ENCODE results near the gene IFNGR2.
"Not testable (repeated sequence)": the region's sequence is repeated elsewhere in the genome, so short reads cannot be mapped to it uniquely, and the experiment has no call there.

The IFNGR2 gene, protein sequence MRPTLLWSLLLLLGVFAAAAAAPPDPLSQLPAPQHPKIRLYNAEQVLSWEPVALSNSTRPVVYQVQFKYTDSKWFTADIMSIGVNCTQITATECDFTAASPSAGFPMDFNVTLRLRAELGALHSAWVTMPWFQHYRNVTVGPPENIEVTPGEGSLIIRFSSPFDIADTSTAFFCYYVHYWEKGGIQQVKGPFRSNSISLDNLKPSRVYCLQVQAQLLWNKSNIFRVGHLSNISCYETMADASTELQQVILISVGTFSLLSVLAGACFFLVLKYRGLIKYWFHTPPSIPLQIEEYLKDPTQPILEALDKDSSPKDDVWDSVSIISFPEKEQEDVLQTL

DNA sequence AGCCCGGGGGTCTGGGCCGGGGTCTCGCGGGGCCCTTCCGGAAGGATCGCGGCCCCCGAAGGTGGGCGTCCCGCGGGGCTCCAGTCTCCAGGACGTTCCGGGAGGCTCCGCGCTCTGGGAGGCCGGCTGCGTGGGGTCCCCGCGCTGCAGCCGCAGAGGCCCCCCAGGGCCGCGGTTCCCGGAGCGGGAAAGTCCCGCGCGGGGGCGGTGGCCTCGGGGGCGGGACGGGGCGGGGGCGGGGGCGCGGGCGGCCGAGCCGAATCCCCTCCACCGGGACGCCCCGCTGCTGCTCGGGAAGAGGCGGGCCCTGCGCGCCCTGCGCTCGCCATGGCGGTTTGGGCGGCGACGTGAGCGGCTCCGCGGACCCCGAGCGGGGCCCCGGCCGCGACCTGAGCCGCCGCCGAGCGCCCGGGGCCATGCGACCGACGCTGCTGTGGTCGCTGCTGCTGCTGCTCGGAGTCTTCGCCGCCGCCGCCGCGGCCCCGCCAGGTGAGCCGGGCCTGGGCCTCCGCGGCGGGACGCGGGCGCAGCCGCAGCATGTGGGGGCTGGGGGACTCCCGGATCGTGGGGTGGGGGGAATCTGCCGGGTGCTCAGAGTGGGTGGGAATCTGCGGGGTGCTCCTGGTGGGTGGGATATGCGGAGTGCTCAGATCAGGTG lies at the start of gene IFNGR2:
TSS of gene IFNGR2 (plus strand) at position 286 of the 658 bp plus-strand sequence. CDS start at position 417, 131 bp downstream.
- Histone ChIP-seq H3K4me1 (ENCODE audit: control insufficient read depth in 5 of 5, insufficient read depth in 5 of 5, low read length in 5 of 5) (peaks cover 6 to 54% (median 48%) of the 10 kb centered on the region in 5 donors), H3K27ac (ENCODE audit: low read depth, low read length) (peak within 1 kb of the TSS; percentile 100), H3K9ac (ENCODE audit: low read length in 5 of 5) (peak within 1 kb of the TSS; percentile 94 to 100 (median 100)), H3K27me3 (ENCODE audit: control insufficient read depth in 5 of 5, insufficient read depth in 4 of 5, low read length in 5 of 5) (no peaks in the 10 kb centered on the region), H3K9me3 (ENCODE audit: control insufficient read depth in 5 of 5, low read length in 5 of 5) (no peaks in the 10 kb centered on the region), H3K36me3 (ENCODE audit: control insufficient read depth in 5 of 5, insufficient read depth in 5 of 5, low read length in 5 of 5) (peaks cover 0 to 6% (median 0%) of the 10 kb centered on the region in 5 donors), H3K4me3 (ENCODE audit: low read depth in 1 of 5, low read length in 5 of 5) (peak within 1 kb of the TSS; percentile 80 to 99 (median 93))

DNA sequence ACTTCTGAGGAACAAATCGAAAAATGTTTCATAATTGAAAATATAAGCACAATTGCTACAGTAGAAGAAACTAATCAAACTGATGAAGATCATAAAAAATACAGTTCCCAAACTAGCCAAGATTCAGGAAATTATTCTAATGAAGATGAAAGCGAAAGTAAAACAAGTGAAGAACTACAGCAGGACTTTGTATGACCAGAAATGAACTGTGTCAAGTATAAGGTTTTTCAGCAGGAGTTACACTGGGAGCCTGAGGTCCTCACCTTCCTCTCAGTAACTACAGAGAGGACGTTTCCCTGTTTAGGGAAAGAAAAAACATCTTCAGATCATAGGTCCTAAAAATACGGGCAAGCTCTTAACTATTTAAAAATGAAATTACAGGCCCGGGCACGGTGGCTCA lies 47.9 kb upstream of the IFNGR2 start:
- H3K9me3 ChIP-seq (ENCODE audit: control insufficient read depth in 5 of 5, low read length in 5 of 5) = no peaks in the 10 kb centered on the region
- no peaks in the 10 kb centered on the region for H3K27me3 ChIP-seq (ENCODE audit: control insufficient read depth in 5 of 5, insufficient read depth in 4 of 5, low read length in 5 of 5)
- H3K4me3 ChIP-seq (ENCODE audit: low read depth in 1 of 5, low read length in 5 of 5) = no peak overlapping the region
- H3K36me3 ChIP-seq (ENCODE audit: control insufficient read depth in 5 of 5, insufficient read depth in 5 of 5, low read length in 5 of 5) = peaks cover 20 to 47% (median 31%) of the 10 kb centered on the region in 5 donors
- peaks cover 0 to 2% (median 0%) of the 10 kb centered on the region in 5 donors for H3K4me1 ChIP-seq (ENCODE audit: control insufficient read depth in 5 of 5, insufficient read depth in 5 of 5, low read length in 5 of 5)
- H3K9ac ChIP-seq (ENCODE audit: low read length in 5 of 5) = no peak overlapping the region
- peak overlapping the region; percentile 40 for H3K27ac ChIP-seq (ENCODE audit: low read depth, low read length)

DNA sequence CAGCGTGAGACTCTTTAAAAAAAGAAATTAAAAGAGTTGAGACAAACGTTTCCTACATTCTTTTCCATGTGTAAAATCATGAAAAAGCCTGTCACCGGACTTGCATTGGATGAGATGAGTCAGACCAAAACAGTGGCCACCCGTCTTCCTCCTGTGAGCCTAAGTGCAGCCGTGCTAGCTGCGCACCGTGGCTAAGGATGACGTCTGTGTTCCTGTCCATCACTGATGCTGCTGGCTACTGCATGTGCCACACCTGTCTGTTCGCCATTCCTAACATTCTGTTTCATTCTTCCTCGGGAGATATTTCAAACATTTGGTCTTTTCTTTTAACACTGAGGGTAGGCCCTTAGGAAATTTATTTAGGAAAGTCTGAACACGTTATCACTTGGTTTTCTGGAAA lies 47.2 kb upstream of the IFNGR2 start:
- Histone ChIP-seq H3K4me1 (ENCODE audit: control insufficient read depth in 5 of 5, insufficient read depth in 5 of 5, low read length in 5 of 5) (peaks cover 4 to 7% (median 6%) of the 10 kb centered on the region in 5 donors), H3K9me3 (ENCODE audit: control insufficient read depth in 5 of 5, low read length in 5 of 5) (no peaks in the 10 kb centered on the region), H3K27ac (ENCODE audit: low read depth, low read length) (no peak overlapping the region), H3K4me3 (ENCODE audit: low read depth in 1 of 5, low read length in 5 of 5) (no peak overlapping the region), H3K36me3 (ENCODE audit: control insufficient read depth in 5 of 5, insufficient read depth in 5 of 5, low read length in 5 of 5) (peaks cover 20 to 44% (median 31%) of the 10 kb centered on the region in 5 donors), H3K27me3 (ENCODE audit: control insufficient read depth in 5 of 5, insufficient read depth in 4 of 5, low read length in 5 of 5) (no peaks in the 10 kb centered on the region), H3K9ac (ENCODE audit: low read length in 5 of 5) (no peak overlapping the region)

DNA sequence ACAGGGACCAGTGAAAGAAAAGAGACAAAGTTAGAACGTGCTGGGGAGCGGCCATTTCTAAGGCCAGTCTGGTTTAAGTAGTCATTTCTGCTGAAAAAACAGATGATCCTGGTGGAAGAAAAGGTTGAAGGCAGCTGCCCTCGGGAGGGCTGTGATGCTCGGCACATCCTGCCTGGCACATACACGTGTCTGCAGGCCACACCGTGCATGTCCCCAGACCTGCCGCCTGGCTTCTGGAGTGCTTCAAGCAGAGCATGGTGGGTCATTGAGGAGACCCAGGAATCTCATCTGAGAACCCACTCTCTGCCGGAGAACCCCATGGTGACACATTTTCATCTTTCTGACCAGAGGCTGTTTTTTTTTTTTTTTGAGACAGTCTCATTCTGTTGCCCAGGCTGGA lies 46.0 kb upstream of the IFNGR2 start:
- Histone ChIP-seq H3K4me1 (ENCODE audit: control insufficient read depth in 5 of 5, insufficient read depth in 5 of 5, low read length in 5 of 5) (peaks cover 7 to 18% (median 17%) of the 10 kb centered on the region in 5 donors), H3K4me3 (ENCODE audit: low read depth in 1 of 5, low read length in 5 of 5) (no peak overlapping the region), H3K36me3 (ENCODE audit: control insufficient read depth in 5 of 5, insufficient read depth in 5 of 5, low read length in 5 of 5) (peaks cover 20 to 33% (median 23%) of the 10 kb centered on the region in 5 donors), H3K27me3 (ENCODE audit: control insufficient read depth in 5 of 5, insufficient read depth in 4 of 5, low read length in 5 of 5) (no peaks in the 10 kb centered on the region), H3K9ac (ENCODE audit: low read length in 5 of 5) (no peak overlapping the region), H3K9me3 (ENCODE audit: control insufficient read depth in 5 of 5, low read length in 5 of 5) (no peaks in the 10 kb centered on the region), H3K27ac (ENCODE audit: low read depth, low read length) (peak overlapping the region; percentile 23)

DNA sequence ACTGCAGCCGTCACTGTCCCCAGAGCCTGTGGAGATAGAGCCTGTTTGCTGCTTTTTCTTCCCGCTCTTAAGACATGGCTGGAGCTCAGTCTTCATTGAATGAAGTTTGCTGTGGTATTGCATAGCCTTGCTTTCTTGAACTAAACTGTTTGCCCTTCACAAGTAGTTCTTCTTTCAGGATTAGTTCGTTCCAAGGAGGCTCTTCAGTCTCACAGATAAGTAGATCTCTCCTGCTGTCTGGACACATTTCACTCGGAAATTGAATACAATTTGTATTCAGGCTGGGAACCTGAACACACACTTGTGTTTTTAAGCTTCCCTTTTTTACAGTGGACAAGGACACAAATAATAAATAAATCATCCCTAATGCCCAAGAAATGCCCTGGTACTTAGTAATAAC lies 43.8 kb upstream of the IFNGR2 start:
- no peak overlapping the region for H3K9ac ChIP-seq (ENCODE audit: low read length in 5 of 5)
- peaks cover 7 to 20% (median 19%) of the 10 kb centered on the region in 5 donors for H3K4me1 ChIP-seq (ENCODE audit: control insufficient read depth in 5 of 5, insufficient read depth in 5 of 5, low read length in 5 of 5)
- peaks cover 16 to 28% (median 20%) of the 10 kb centered on the region in 5 donors for H3K36me3 ChIP-seq (ENCODE audit: control insufficient read depth in 5 of 5, insufficient read depth in 5 of 5, low read length in 5 of 5)
- no peak overlapping the region for H3K4me3 ChIP-seq (ENCODE audit: low read depth in 1 of 5, low read length in 5 of 5)
- H3K27ac ChIP-seq (ENCODE audit: low read depth, low read length) = no peak overlapping the region
- H3K9me3 ChIP-seq (ENCODE audit: control insufficient read depth in 5 of 5, low read length in 5 of 5) = no peaks in the 10 kb centered on the region
- H3K27me3 ChIP-seq (ENCODE audit: control insufficient read depth in 5 of 5, insufficient read depth in 4 of 5, low read length in 5 of 5) = no peaks in the 10 kb centered on the region

DNA sequence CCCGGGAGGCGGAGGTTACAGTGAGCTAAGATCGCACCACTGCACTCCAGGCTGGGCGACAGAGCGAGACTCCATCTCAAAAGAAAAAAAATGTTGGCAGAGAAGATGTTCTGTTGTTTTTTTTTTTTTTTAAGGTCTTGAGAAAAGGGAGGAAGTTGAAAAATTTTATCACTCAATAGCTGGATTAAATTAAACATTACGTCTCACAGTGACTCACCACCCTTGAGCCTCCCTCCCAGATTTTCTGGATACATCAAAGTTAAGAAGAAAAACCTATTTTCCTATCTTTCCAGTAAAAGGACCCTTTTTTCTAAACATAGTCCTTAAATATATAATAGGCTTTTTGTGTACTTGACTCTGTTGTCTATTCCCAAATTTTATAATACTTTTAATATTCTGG lies 42.9 kb upstream of the IFNGR2 start:
- Histone ChIP-seq H3K27me3 (ENCODE audit: control insufficient read depth in 5 of 5, insufficient read depth in 4 of 5, low read length in 5 of 5) (no peaks in the 10 kb centered on the region), H3K4me3 (ENCODE audit: low read depth in 1 of 5, low read length in 5 of 5) (no peak overlapping the region), H3K4me1 (ENCODE audit: control insufficient read depth in 5 of 5, insufficient read depth in 5 of 5, low read length in 5 of 5) (peaks cover 7 to 20% (median 19%) of the 10 kb centered on the region in 5 donors), H3K9me3 (ENCODE audit: control insufficient read depth in 5 of 5, low read length in 5 of 5) (no peaks in the 10 kb centered on the region), H3K27ac (ENCODE audit: low read depth, low read length) (peak overlapping the region; percentile 19), H3K36me3 (ENCODE audit: control insufficient read depth in 5 of 5, insufficient read depth in 5 of 5, low read length in 5 of 5) (peaks cover 11 to 25% (median 17%) of the 10 kb centered on the region in 5 donors), H3K9ac (ENCODE audit: low read length in 5 of 5) (no peak overlapping the region)

DNA sequence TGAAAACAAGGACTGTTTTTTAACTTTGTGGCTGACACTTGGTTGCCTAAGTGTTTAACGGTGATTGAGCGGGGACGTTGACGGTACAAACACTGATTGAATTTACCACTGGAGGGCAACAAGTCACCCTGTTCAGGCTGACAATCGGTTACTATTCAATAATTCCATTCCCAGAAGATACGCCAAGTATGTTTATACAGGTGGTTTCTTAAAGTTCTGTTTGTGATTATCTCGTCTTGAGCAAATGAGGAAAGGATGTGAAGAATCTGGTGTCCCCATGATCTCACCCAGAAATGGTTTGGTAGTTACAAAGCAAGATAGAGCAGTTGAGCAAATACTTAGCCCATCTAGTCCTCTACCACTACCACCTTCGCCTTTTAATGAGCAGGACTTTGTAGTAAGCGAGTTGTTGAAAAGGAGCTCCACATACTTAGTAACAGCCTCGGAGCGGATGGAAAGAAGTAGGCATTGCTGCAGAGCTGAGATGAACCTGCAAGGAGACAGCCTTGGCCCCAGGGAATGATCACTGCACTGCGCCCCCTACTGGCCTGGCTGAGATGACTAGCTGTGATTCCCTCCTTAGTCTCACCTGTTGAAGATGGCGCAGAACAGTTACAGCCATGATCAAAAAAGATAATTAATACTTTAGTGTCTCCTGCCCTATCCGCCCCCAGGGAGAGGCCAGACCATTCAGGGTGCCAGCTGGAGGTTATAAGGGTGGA lies 42.2 kb upstream of the IFNGR2 start:
- Histone ChIP-seq H3K4me3 (ENCODE audit: low read depth in 1 of 5, low read length in 5 of 5) (peak overlapping the region in 4 of 5 donors; percentile 39 to 48 (median 44)), H3K27me3 (ENCODE audit: control insufficient read depth in 5 of 5, insufficient read depth in 4 of 5, low read length in 5 of 5) (no peaks in the 10 kb centered on the region), H3K4me1 (ENCODE audit: control insufficient read depth in 5 of 5, insufficient read depth in 5 of 5, low read length in 5 of 5) (peaks cover 7 to 20% (median 19%) of the 10 kb centered on the region in 5 donors), H3K9me3 (ENCODE audit: control insufficient read depth in 5 of 5, low read length in 5 of 5) (peaks cover 0 to 2% (median 0%) of the 10 kb centered on the region in 5 donors), H3K9ac (ENCODE audit: low read length in 5 of 5) (peak overlapping the region in 1 of 5 donors; percentile 24), H3K27ac (ENCODE audit: low read depth, low read length) (peak overlapping the region; percentile 19), H3K36me3 (ENCODE audit: control insufficient read depth in 5 of 5, insufficient read depth in 5 of 5, low read length in 5 of 5) (peaks cover 9 to 18% (median 12%) of the 10 kb centered on the region in 5 donors)

DNA sequence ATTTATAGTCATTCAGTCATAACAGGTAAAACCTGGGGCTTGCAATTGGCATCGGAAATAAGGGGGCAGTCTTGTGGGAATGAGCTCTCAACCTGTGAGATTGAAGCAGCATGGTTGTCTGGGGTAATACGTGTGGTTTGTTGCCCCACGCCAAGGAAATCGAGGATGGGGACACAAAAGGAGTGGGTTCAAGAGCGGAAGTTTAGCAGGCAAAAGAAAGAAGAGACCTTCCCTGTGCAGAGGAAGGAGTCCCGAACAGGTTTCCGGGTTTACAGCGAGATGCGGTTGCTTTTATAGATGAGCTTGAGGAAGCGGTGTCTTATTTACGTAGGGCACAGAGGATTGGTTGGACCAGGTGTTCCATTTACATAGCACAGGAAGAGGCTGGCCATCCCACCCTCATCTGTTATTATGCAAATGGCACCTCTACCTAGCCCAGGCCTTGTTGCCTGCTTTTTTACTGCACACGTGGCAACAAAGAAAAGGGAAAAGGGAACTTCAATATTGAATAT lies 41.1 kb upstream of the IFNGR2 start:
- Histone ChIP-seq H3K4me1 (ENCODE audit: control insufficient read depth in 5 of 5, insufficient read depth in 5 of 5, low read length in 5 of 5) (peaks cover 5 to 20% (median 19%) of the 10 kb centered on the region in 5 donors), H3K27ac (ENCODE audit: low read depth, low read length) (no peak overlapping the region), H3K36me3 (ENCODE audit: control insufficient read depth in 5 of 5, insufficient read depth in 5 of 5, low read length in 5 of 5) (peaks cover 3 to 7% (median 4%) of the 10 kb centered on the region in 5 donors), H3K4me3 (ENCODE audit: low read depth in 1 of 5, low read length in 5 of 5) (peak overlapping the region in 4 of 5 donors; percentile 32 to 48 (median 42)), H3K9me3 (ENCODE audit: control insufficient read depth in 5 of 5, low read length in 5 of 5) (peaks cover 2 to 6% (median 5%) of the 10 kb centered on the region in 5 donors), H3K9ac (ENCODE audit: low read length in 5 of 5) (peak overlapping the region in 1 of 5 donors; percentile 8), H3K27me3 (ENCODE audit: control insufficient read depth in 5 of 5, insufficient read depth in 4 of 5, low read length in 5 of 5) (no peaks in the 10 kb centered on the region)

DNA sequence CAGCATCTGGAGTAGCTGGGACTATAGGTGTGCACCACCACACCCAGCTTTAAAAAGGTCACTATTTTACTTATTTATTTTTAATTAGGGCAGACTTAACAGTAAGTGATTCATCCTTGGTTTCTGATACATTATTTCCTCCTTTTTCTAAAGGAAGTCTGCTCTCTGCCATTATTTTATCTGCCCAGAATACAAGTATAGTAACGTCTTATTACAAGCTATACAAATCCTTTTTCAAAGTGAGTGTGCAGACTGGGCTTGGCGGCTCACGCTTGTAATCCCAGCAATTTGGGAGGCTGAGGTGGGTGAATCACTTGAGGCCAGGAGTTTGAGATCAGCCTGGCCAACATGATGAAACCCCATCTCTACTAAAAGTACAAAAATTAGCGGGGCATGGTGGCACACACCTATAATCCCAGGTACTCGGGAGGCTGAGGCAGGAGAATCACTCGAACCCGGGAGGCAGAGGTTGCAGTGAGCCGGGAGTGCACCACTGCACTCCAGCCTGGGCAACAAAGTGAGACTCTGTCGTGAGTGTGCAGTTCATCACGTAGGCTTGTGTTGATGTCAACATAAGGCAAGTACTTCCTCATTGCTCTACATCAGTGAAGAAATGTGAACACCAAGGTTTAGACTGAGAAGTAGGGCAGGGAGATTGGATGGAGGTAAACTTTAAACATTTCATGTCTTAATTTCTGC lies 39.2 kb upstream of the IFNGR2 start:
- not testable (repeated sequence) for H3K9ac ChIP-seq (ENCODE audit: low read length in 5 of 5); H3K36me3 ChIP-seq (ENCODE audit: control insufficient read depth in 5 of 5, insufficient read depth in 5 of 5, low read length in 5 of 5); H3K27ac ChIP-seq (ENCODE audit: low read depth, low read length); H3K4me3 ChIP-seq (ENCODE audit: low read depth in 1 of 5, low read length in 5 of 5); H3K27me3 ChIP-seq (ENCODE audit: control insufficient read depth in 5 of 5, insufficient read depth in 4 of 5, low read length in 5 of 5)
- H3K9me3 ChIP-seq (ENCODE audit: control insufficient read depth in 5 of 5, low read length in 5 of 5) = peaks cover 3 to 21% (median 18%) of the 10 kb centered on the region in 5 donors
- H3K4me1 ChIP-seq (ENCODE audit: control insufficient read depth in 5 of 5, insufficient read depth in 5 of 5, low read length in 5 of 5) = peaks cover 5 to 20% (median 19%) of the 10 kb centered on the region in 5 donors

Measured in subcutaneous abdominal adipose tissue (tissue), 5 donors.